HS-5 (cell line): ENCODE results near the gene SLC38A8.

Experiments used
- DNase-seq: peaks from one replicate; pipeline ENCODE4 v3.0.0-alpha.2; 2012; ENCODE audit warnings: low read depth

The SLC38A8 gene

DNA sequence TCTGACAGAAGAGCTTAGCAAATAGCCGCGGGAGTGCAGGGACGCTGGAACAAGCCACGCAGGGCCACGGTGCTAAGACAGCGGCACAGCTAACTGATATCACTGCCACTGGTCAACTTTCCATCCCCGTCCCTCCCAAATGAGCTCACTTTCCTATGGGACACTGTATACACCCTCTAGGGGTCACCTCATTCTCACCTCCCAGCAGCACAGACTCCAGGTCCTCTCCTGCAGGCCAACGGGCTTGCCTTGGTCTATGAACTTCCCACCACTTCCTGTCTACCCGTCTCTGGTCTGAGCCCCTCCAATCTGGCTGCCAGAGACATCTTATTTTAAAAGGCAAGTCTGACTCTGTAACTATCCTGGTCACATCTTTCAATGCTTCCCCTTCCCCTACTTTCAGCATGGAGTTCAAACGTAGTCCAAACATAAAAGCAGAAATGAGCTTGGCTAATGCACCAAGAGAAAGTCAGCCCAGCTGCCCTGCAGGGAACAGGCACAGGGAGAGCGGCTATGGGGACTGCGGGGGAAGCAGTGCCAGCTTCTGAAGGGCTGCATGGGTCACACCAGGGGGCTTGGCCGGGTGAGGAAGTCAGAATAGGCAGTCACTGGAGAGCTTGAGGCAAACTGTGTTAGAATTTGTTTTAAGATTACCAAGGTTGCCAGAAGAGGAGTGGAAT, 26.3 kb upstream of the SLC38A8 start:
- no peak for DNase-seq

DNA sequence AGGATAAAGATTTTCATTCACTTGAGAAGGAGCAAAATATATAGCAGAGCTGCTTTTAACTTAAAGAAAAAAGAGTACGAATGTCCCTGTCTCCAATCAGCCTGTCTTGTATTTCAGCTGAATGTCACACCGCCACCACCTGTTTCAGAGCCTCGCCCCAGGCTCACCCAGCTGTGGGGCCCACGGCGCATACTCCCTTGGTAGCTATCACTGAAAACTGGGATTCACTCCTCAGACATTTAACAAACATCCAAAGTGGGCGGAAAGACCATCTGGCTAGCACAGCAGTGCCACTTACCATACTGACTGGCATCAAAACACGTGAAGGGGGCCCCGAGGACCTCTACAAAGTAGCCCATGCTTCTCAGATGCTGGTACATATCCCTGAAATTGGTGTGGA, 25.4 kb upstream of the SLC38A8 start:
- DNase-seq = no peak

DNA sequence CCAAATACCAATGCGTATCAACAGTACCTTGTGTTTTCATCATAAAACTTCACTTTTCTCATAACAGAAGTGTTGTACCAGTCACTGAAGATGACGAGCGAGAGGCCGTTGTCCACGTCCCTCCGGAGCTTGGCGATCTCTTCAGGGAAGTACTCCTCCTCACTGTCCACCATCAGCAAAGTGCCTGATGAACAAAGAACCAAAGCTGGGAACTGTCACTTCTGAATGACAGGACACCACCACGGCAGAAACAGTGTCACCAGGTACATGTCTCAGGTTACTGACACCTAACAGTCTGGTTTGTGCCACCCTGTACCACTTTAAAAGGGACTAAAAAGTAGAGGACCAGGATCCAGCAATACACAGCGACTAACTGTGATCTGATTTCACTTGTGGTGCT, 25.0 kb upstream of the SLC38A8 start:
- no peak for DNase-seq

DNA sequence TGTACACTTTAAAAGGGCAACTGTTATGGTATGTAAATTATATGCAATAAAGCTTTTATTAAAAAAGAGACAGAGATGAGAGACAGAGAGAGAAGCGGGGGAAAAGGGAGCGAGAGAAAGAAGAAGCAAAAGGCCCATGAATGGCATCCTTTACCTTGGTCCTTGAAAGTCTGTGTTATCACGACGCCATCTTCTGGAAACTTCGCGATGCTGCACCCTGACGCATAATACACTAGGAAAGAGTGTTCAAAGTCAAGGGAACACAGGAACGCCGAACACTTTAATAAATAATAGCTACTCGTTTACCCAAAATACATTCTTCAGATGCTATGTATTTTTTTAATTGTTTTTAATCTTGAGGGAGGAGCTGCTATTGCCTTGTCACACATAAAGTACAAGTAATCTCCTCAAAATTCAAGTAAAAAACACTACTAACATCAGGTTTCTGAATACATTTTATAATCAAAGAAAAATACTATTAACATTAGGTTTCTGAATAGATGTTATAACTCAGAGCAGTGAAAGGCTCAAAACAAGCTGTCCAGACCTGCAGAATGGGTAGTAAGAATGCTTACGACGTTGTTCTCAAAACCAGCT, 23.0 kb upstream of the SLC38A8 start:
- no peak for DNase-seq

DNA sequence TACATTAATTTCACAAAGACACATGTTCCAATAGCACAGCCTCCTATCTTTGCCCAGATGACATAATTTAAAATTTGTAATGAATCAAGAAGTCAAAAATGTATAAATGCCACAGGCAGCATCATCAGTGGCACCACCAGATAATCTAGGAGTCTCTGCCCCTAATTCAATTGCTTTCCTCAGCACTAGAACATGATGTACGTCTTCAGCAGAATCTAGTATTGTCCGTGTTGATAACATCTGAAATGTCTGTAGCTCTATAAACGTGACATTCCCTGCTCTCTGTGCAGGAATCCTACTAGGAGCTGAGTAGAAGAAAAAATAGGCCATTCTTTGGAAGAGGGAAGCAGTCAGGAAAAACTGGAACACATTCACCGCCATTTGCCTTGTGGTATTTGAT, 21.4 kb upstream of the SLC38A8 start:
- no peak for DNase-seq

DNA sequence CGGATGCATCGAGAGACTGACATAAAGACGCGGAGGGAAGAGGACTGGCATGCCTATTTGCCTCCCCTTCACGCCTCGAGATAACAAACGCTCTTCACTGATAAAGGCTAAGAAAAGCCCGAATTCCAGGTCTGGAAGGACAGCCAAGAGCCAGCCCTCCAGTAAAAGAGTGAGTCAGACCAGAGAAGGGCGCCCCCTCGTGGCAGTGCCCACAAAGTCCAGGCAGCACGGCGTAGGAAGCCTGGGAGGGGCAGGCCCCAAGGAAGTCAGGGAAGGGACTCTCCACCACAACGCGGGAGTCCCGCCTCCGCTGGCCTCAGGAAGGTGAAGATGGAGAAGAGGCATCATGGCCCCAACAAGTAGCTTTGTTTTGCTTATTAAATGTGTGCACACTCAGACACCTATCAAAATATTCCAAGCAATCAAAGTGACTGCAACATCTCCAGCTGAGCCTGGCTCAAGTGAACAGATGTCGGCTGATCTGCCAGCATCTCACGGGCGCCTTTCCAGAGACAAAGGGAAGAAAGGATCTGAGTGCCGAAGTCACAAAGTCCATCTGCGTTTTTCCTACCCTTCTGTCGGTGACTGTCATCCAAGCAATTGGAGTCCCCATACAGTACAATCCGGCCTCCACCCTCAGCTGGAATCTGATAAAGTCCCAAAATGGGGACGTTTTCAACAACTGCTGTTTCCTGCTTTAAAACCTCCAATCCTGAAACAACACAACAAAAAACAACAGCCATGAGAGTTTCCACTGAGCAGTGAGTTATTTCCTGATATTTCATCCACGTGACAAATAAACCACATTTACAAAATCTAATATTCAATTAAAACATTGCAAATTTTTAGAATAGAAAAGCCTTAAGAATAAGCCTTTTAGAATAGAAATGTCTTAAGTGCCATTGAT, 20.4 kb upstream of the SLC38A8 start:
- DNase-seq = no peak

DNA sequence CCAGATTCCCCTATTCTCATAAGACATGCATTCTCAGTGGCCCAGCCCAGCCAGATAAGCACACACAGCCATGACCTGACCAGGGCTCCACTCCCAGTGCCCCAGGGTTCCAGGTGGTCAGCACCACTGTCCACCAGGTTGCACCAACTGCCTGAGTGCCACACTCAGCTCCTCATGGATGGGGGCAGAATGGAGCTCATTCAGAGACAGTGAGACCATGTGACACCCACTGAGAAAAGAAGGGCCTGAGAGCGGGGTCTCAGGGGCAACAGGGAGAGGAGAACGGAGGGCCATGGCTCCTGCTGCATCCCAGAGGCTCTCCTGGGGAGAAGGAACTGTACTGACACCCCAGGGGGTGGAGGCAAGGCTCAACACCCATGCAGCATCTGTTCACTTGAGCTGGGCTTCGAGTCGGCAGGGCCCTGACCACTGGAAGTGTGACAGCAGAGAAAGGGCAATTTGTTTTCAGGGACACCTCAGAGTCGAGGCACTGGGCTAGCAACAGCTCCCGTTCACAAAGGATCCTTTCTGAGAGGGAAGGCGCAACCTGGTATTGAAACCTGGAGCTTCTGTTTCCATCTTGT, 18.7 kb upstream of the SLC38A8 start:
- no peak for DNase-seq

DNA sequence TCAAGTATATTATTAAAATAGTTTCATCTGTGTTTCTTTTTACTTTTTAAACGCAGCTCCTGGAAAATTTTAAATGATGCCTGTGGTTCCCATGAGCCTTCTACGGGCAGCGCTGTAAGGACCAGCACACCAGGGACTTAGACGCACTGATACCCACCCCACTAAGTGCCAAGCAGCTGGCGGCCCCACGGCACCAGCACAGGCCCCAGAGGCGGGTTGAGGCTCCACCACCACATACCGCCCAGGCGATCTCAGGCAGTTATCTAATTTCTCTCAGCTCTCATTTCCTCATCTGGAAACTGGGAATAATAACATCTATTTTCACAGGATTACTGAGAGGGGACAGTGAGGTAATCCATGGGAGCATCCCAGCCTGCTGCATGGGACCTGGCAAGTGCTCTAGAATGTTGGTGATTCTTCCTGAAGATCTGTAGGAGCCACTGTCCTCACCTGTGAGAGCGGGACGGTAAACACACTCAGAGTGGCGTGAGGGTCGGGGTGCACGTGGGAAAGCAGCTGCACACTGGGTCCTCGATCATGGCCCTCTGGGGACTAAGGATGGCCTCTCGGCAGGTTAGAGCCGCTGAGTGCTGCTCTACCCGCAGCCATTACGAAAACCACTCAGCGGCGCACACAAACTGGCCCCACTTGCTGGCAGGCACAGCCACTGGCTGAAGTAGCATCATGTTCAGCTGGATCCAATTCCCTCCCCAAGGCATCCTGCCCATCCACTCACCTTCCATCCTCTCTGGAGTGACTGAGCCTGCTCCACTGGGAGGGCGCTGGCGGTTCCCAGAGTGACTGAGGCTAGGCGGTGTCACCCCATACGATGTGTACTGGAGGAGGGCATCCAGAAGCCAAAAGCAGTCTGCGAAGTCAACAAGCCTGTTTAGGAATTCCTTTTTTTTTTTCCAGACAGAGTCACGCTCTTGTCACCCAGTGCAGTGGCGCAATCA, 17.6 kb upstream of the SLC38A8 start:
- no peak for DNase-seq

DNA sequence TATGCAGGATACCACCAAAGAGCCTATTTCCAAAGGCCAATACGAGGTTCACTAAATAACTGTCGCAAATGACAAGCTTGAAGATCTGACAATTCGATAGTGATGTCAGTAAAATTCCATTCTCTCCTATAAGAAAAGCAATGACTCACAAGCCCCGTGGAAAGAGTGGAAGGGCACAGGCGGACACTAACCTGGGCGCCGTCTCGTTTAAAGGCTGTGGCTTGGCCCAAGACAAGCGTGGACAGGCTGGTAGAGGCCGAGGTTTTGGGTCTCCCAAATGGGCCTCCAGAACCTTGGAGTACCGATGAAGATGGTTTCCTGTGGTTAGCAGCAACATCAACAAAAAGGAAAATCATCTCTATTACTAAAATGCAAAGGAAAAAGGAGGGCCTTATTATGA, 16.5 kb upstream of the SLC38A8 start:
- no peak for DNase-seq

DNA sequence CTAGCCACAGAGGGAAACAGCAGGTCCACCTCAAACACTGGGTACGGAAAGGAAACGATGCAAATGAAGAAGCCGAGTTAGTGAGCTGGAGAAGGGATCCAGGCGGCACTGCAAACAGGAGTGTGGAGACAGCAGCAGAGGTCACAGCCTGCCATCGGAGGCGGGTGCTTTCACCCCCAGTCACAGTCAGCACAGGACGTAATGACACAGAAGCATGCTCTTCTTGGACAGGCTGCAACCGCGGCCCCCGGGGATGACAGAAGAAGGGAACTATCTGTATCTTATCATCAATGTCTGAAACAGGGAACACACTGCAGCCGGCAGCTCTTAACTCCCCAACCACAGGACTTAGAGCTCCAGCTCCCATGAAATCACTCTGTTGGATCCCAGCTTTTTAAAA, 16.1 kb upstream of the SLC38A8 start:
- no peak for DNase-seq

DNA sequence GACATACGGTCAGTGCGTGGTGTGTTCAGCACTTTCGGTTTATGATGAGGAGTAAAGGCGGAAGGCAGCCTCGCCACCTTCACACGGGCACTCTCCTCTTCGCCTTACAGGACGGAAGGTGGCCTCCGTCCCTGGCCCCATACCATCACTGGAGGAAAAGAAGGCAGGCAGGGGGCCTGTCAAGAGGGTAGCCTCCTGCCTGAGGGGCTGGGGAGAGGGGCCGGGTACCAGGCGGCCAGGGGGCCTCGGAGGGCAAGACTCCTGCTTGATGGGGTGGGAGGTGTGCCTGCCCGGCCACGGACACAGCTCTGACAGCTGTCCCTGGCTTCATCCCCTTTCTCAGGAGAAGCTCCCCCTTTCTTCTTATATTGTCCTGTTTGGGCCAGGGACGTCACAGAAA, 15.6 kb upstream of the SLC38A8 start:
- no peak for DNase-seq

DNA sequence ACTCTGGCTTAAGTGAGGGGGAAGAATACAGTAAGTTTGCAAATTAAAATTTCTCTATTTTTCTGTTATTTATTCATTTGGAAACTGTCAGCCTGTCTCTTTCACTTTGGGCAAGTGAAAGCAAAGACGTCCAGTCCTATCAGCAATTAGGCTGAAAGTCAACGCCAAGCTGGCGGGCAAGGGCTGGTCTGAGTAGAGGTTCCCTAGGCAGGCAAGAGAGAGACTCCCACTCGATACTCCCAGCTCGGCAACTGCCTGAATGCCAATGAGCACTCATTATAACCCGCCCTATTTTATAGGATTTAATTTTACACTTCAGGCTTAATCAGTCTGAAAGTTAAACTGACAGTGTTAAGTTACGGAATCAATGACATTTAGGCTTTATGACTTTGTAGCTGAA, 14.3 kb upstream of the SLC38A8 start:
- DNase-seq = no peak

DNA sequence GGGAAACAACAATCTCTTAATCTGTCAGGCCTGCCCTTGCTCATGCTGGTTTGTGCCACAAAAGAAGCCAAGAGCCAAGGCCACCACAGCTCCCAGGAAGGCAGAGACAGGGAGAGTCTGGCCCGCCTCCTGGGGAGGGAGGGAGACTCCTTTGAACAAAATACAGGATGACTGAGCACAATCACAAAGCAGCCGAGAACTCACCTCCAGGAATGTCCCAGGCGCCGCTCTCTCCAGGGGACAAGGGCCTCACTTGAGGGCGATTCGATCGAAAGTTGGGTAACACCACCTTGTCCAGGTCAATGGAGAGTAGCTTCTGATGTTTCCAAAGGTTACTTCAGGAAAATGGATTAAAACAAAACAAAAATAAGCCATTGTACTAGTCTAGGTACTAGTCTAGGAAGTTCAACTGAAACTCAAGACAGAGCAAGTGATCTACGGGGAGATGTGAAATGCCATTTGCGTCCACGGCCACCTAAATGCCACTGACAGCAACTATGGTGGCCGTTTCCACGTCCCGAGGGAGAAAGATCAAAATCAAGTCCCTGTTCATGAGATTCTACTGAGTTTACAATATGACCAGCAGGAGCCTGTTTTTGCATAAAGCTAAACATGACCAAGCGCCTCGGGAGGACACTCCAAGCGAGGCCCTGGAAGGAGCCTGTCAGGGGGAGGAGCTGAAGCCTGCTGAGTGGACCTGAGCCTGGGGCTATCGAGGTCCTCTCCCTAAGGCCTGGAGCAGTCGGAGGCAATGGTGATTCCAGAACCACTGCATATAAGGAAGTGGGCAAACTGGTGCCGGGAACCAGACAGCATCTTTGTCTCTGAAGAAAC, 13.4 kb upstream of the SLC38A8 start:
- no peak for DNase-seq

DNA sequence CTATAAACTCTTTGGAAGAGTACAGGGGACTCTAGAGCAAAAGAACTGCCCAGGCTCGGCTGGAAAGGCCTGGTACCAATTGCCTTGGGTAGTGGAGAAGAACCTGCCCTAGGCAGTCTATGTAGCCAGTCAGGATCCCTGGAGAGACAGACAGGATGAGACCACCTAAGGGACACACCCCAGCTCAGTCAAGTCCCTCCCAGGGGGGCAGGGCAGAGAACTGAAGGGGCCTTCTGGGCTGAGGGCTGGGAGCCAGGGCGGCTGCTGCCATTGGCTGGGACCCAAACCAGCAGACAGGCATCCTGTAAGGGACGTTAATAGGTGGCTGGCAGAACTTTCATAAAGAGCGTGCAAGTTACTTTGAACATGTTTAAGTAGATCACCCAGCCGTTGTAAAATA, 12.8 kb upstream of the SLC38A8 start:
- no peak for DNase-seq

DNA sequence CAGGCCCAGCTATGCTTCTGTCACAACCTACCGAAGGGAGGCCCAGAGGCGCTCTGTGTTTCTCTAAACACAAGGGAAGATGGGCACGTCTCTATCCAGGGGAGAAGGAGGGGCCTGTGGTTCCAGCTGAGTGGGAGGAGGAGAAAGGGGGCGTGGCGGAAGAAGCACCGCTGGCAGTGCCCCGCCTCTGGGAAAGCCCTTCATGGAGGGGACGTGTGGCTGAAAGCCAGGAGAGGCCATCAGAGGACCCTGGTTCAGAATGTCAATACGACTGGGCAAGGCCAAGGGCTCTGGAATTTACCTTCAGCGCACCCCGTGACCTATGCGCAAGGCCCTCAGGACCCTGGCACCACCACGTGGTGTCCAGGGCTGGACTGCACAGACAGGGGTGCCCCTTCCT, 12.3 kb upstream of the SLC38A8 start:
- DNase-seq = no peak

DNA sequence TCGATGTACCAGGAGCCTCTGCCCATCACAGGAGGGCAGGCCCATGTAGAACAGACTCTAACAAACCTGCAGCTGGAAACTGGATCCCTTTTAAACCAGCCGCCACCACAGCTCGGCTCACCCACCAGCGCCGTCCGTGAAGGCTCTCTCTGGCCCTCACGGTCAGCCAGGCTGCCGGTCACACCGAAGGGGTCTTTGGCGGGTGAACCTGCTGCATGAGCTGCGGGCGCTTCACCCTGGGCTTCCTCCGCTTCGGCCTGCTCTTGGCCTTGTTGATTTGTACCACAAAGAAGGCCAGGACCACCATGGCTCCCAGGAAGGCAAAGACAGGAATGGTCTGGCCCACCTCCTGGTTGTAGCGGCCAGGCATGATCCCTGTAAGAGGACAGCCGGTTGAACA, 11.7 kb upstream of the SLC38A8 start:
- no peak for DNase-seq

DNA sequence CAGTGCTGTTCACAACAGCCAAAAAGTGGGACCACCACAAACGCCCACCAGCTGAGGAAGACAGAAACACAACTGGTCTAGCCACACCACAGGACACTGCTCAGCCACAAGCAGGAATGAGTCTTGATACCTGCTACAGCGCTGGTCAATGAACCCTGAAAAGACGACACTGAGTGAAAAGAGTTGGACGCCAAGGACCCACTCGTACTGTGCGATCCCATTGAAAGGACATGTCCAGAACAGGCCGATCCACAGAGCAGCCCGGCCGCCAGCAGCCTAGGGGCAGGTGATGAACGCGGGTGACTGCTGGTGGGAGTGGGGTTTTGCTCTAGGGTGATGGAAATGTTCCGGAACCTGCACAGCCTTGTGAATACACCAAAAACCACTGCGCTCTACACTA, 10.6 kb upstream of the SLC38A8 start:
- no peak for DNase-seq

DNA sequence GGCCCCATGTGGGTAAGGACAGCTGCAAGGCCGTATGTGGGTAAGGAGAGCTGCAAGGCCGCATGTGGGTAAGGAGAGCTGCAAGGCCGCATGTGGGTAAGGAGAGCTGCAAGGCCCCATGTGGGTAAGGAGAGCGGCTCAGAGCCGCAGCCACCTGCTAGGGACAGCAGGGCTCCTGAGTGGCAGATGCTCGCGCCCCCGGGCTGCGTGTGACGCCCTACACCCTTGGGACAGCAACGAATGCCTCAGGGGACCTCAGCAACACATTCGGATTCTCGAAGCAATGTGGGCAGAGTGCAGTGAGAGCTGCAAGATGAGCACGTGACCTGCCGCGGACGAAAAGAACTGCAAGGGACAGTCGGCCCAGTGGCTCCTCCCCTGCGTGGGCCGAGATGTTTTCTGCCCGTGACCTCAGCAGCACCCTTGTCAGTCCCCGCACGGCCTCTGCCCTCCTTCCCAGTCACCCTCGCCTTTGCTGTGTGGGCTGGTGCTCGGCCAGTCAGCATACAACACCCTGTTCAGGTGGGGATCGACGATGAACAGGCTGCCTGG, 9.6 kb upstream of the SLC38A8 start:
- no peak for DNase-seq

DNA sequence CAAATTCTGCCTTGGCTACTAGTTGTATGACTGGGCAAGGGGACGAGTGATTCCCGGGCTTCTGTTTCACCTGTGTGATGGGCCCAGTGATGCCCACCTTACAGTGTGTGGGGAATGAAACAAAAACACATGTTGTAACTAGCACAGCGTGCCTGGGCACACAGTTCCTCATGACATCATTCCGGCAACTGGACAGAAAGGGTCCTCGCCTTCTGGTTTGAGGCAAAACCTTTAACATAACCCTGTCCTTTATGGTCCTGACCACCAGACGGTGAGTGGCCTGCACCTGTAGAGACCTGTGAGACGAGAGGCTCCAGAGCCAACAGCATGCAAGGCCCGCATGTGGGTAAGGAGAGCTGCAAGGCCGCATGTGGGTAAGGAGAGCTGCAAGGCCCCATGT, 7.7 kb upstream of the SLC38A8 start:
- DNase-seq = no peak

DNA sequence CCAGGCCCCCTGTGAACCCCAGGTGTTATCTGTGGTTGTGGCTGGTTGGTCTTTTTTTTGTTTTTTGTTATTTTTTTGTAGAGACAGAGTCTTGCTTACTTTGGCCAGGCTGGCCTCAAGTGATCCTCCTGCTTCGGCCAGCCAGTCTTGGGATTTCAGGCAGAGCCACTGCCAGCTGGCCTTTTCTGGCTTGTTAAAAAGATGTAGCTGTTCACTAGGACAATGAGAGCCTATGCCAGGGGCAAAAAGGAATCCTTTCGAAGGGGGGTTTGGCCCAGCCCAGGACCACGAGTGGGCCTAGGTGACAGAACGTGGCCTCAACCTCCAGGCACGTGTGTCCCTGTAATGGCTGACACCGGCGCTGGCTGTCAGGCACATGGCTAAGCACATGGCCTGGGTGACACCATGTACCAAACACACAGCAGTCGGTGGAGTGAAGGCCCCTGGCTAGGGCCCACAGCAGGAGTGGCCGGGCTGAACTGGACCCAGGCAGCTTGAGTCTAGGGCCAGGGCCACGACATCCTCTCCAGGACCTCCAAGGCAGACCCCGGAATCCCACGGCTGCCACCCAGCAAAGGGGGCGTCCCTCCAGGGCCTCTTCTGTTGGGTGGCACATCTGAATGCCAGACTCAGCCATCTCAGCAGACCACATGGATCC, 6.9 kb upstream of the SLC38A8 start:
- no peak for DNase-seq
